ENCODE results near the gene USP28.

The USP28 gene

GRCh38 chr11:113876798-113877669 is 1.7 kb upstream of the USP28 start:
- no peak for DNase-seq (ENCODE audit: low spot score)

- DNase-seq (ENCODE audit: low spot score) = no peak
Observed at GRCh38 chr11:113876074-113876797, 864 bp upstream of the USP28 start.

- peak; percentile 21 for DNase-seq (ENCODE audit: low spot score)
Observed at GRCh38 chr11:113874581-113875233, 665 bp downstream of the USP28 start.

- DNase-seq (ENCODE audit: low spot score) = no peak
Observed at GRCh38 chr11:113874096-113874495, 1.3 kb downstream of the USP28 start.

- peak; percentile 19 for DNase-seq (ENCODE audit: low spot score)
Observed at GRCh38 chr11:113873236-113873626, 2.1 kb downstream of the USP28 start.

- no peak for DNase-seq (ENCODE audit: low spot score)
Observed at GRCh38 chr11:113871336-113871735, 4.0 kb downstream of the USP28 start.

GRCh38 chr11:113867843-113868503 is 7.4 kb downstream of the USP28 start:
- DNase-seq (ENCODE audit: low spot score) = no peak

- DNase-seq (ENCODE audit: low spot score) = no peak
Observed at GRCh38 chr11:113865873-113866272, 9.5 kb downstream of the USP28 start.

- no peak for DNase-seq (ENCODE audit: low spot score)
Observed at GRCh38 chr11:113864410-113864809, 11.0 kb downstream of the USP28 start.

- peak; percentile 13 for DNase-seq (ENCODE audit: low spot score)
Observed at GRCh38 chr11:113862435-113862834, 12.9 kb downstream of the USP28 start.

- no peak for DNase-seq (ENCODE audit: low spot score)
Observed at GRCh38 chr11:113859665-113860064, 15.7 kb downstream of the USP28 start.

- DNase-seq (ENCODE audit: low spot score) = no peak
Observed at GRCh38 chr11:113856966-113857759, 18.2 kb downstream of the USP28 start.

GRCh38 chr11:113855803-113856202 is 19.6 kb downstream of the USP28 start:
- DNase-seq (ENCODE audit: low spot score) = no peak

GRCh38 chr11:113850188-113850587 is 25.2 kb downstream of the USP28 start:
- DNase-seq (ENCODE audit: low spot score) = no peak

GRCh38 chr11:113849713-113850112 is 25.7 kb downstream of the USP28 start:
- DNase-seq (ENCODE audit: low spot score) = no peak

GRCh38 chr11:113847580-113847979 is 27.8 kb downstream of the USP28 start:
- no peak for DNase-seq (ENCODE audit: low spot score)

GRCh38 chr11:113847111-113847510 is 28.3 kb downstream of the USP28 start:
- no peak for DNase-seq (ENCODE audit: low spot score)

- DNase-seq (ENCODE audit: low spot score) = no peak
Observed at GRCh38 chr11:113841691-113842090, 33.7 kb downstream of the USP28 start.

- no peak for DNase-seq (ENCODE audit: low spot score)
Observed at GRCh38 chr11:113840932-113841664, 34.3 kb downstream of the USP28 start.

- no peak for DNase-seq (ENCODE audit: low spot score)
Observed at GRCh38 chr11:113839842-113840241, 35.5 kb downstream of the USP28 start.

GRCh38 chr11:113838005-113838404 is 37.4 kb downstream of the USP28 start:
- no peak for DNase-seq (ENCODE audit: low spot score)
